Middle frontal gyrus (tissue), 1 donor: ENCODE results near the gene MRPS12.
"Not testable (repeated sequence)": the region's sequence is repeated elsewhere in the genome, so short reads cannot be mapped to it uniquely, and the experiment has no call there.

Experiments
- DNase-seq: peaks from one replicate; pipeline ENCODE4 v3.0.0-alpha.2; 2015; ENCODE audit warnings: low spot score; ENCODE audit errors: extremely low spot score

MRPS12 gene

GRCh38 chr19:38939957-38940356 lies 9.2 kb downstream of the MRPS12 start:
- DNase-seq: no peak

GRCh38 chr19:38941466-38941865 lies 10.7 kb downstream of the MRPS12 start:
- DNase-seq: not testable (repeated sequence)

GRCh38 chr19:38941979-38942378 lies 11.2 kb downstream of the MRPS12 start:
- DNase-seq: no peak

GRCh38 chr19:38942471-38943181 lies 11.9 kb downstream of the MRPS12 start:
- DNase-seq: no peak

GRCh38 chr19:38944981-38945506 lies 14.3 kb downstream of the MRPS12 start:
- no peak for DNase-seq

GRCh38 chr19:38945562-38946228 lies 15.0 kb downstream of the MRPS12 start:
- no peak for DNase-seq

- DNase-seq: no peak
Observed at GRCh38 chr19:38946229-38947010, 15.7 kb downstream of the MRPS12 start.

GRCh38 chr19:38949580-38950367 lies 19.0 kb downstream of the MRPS12 start:
- peak; percentile 59 for DNase-seq

GRCh38 chr19:38951187-38951586 lies 20.4 kb downstream of the MRPS12 start:
- no peak for DNase-seq

- DNase-seq: no peak
Observed at GRCh38 chr19:38952395-38953165, 21.8 kb downstream of the MRPS12 start.

GRCh38 chr19:38953677-38954076 lies 22.9 kb downstream of the MRPS12 start:
- no peak for DNase-seq

GRCh38 chr19:38956264-38956663 lies 25.5 kb downstream of the MRPS12 start:
- DNase-seq: no peak

- no peak for DNase-seq
Observed at GRCh38 chr19:38958301-38958700, 27.6 kb downstream of the MRPS12 start.

- no peak for DNase-seq
Observed at GRCh38 chr19:38959618-38960017, 28.9 kb downstream of the MRPS12 start.

- no peak for DNase-seq
Observed at GRCh38 chr19:38964738-38965137, 34.0 kb downstream of the MRPS12 start.

GRCh38 chr19:38966149-38966548 lies 35.4 kb downstream of the MRPS12 start:
- not testable (repeated sequence) for DNase-seq

- DNase-seq: peak; percentile 38
Observed at GRCh38 chr19:38970664-38971532, 40.2 kb downstream of the MRPS12 start.

- DNase-seq: no peak
Observed at GRCh38 chr19:38971672-38972071, 40.9 kb downstream of the MRPS12 start.

GRCh38 chr19:38974624-38975213 lies 44.0 kb downstream of the MRPS12 start:
- DNase-seq: peak; percentile 50
